H4 (cell line): ENCODE data around the gene UBE2E2. TPM values are rescaled to one million over a fixed set of nuclear protein-coding genes. Genes with fewer than 3 reads are reported as not detected.

Source experiments
- DNase-seq: peaks from one replicate; pipeline ENCODE4 v3.0.0-alpha.2; 2015; ENCODE audit warnings: low spot score
- total RNA-seq: library from RNA; depleted of rRNA; stranded (reverse); fragments of >200 nt; shearing (Covaris generic); gene quantifications from 2 replicates; pipeline ENCODE4 v1.2.3, GENCODE V29; 2014

Gene UBE2E2
- total RNA-seq, 1 experiment from 2014 or later: 42.5 TPM

DNA sequence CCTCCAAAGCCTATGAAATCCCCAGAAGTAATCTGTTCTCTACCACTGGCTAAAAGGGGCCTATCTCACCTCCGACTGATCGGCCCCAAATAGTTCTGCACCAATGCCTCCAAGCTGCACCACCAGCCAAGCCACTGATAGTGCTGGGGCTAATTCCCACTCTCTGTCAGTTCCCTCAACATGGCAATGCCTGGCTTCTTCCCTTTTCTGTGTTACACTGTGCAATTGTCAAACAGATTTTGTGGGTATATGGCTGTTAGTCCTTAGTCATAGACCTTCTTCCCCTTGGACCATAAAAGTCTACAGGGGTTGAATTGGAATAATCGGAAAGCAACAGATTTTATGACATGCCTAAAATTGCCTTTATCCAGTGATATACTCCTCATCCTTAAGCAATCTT, 9.3 kb upstream of the UBE2E2 start:
- no peak for DNase-seq

DNA sequence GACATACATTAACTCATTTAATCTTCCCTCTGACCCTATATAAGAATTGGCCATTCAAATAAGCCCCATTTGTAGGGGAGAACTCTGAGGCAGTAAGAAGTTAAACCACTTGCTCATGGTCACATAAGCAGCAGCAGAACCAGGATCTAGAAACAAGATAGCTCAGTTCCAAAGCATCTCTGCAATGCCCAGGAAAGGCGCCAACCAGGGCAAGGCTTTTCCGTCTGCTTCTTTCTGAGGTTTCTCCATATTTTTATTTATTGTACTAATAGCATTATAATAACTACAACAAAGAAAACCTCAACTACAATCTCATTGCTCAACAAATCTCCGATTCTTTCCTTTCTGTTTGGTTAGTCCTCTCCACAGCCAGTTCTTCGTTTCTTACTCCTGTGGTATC, 4.3 kb upstream of the UBE2E2 start:
- no peak for DNase-seq

DNA sequence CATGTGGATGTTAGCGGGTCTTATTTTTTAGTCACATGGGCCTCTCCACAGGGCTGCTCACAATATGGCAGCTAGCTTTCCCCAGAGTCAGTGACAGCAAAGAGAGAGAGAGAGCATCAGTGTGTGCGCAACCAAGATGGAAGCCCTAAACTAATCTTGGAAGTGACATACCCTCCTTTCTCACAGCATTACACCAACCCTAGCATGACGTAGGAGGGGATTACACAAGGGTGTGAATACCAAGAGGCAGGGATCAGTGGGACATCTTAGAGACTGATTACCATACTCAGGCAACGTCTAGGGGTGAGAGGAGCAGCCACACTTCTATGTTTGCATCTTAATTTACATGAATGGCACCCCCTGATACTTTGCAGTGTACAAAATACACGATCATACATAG, 3.5 kb upstream of the UBE2E2 start:
- DNase-seq: no peak

DNA sequence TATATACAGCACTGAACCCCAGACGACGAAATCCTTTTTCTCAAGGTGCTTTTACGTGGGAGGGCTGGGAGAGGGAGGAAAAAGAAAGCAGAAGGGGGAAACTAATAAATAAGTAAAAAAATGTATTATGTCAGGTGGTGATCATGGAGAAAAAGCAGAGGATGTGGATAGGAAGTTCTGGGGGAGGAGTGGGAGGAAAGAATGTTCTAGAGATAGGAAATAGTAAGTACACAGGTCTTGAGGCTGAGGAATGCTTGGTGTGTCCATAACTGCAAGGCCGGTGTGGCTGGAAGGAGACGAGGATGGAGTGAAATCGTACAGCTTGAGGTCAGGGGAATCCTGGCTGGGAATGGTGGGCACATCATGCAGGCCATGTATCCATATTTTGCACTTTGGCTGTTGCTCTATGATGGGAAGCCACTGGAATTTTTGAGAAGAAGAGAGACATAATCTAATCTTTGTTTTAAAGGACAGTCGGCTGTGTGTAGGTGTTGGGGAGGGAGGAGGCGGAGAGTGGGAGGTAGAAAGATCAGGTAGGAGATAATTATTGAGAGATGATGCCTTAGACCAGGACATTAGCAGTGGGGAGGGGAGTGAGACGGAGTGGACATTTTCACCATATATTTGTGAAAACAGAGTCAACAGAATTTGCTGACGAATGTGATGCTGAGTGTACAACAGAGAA, 1.8 kb upstream of the UBE2E2 start:
- no peak for DNase-seq

DNA sequence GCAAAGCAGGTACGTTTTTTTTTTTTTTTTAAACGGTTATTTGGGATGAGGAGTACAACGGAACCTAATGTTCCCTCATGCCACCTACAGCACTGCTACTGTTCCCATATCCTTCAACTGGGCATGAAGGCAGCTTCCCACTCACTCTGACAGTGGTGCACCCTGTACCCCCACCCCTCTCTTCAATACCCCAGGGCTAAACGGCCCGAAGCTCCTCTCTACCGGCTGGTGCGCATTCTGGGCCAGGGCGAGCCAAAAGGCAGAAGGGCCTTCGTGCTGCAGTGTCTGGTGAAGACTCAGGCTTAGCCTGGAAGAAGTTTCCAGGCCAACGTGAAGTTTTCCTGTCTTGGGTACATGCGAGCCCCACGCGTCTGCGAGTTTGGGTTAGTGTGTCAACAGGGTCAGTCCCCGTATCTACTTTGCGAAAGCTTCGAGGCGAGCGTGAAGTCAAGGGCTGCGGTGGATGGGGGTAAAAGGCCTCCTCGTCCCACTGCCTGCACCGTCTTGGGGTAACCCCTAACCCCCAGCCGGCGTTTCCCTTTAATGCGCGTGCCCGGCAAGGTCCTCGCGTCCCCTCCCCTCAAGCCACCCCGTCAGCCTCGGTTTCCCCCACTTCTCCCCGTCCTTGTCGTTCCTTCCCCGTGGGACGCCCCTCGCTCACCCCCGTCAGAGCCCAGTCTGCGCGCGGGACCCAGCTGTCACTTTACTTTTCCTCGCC, 765 bp upstream of the UBE2E2 start:
- DNase-seq: no peak

DNA sequence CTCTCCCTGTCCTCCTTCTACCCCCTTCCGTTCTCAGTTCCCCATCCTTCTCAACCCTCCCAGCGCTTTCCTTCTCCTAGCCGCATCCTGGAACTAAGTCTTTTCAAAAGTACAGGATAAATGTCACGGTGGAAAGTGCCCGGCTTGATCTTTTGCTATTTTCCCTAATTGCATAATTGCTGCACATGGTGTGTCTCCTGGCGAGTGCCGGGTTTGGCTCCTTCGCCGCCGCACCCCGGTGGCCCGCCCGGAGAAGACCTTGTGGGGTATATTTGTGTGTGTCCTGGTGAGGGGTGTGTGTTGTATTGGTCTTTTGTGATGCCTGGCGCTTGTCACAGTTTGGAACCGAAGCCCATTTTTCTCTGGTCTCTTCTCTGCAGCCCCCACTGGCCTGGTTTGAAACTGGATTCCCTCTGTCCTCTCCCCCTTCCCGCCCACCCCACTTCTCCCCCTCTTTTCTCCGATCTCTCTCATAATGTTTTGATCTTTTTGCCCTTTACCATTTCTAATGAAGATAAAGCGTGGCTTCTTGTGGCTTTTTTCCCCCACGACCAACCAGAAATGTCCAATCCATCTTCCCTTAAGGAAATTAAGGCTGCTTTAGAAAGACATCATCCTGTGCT, 692 bp downstream of the UBE2E2 start:
- no peak for DNase-seq

DNA sequence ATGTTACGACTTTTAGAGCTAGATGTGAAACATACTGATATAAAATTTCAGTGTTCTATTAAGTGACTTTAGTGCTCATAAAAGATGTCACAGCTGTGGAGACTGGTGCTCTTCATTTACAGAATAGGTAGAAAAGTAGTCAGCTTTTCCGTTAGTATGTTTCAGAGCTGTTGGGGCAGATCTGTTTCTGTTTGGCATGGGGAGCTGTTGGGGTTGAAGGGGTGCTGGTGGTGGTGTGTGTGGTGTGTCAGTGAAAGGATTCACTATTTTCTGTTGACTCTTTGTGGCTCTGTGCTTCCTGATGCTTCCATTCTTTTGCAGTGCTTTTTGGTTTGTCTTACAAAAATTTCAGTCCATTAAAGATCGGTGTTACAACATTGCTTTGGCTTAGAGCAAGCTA, 3.2 kb downstream of the UBE2E2 start:
- DNase-seq: no peak

DNA sequence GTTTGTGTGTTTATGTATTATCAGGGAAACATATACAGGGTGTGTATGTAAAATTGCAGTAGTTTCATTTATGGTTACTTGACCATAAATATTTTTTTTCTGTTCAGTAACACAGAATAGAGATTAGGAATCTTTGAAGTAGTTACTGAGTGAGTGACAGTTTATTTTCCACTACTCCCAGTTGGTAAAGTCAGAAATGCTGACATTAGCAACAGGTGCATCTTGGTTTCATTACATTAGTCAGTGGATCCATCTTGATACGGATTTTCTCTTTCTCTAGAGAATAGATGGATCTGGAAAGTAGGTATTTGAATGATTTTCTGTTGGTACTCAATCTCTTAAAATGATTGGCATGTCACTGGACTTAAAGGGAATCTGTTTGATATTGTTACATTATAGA, 6.0 kb downstream of the UBE2E2 start:
- no peak for DNase-seq

DNA sequence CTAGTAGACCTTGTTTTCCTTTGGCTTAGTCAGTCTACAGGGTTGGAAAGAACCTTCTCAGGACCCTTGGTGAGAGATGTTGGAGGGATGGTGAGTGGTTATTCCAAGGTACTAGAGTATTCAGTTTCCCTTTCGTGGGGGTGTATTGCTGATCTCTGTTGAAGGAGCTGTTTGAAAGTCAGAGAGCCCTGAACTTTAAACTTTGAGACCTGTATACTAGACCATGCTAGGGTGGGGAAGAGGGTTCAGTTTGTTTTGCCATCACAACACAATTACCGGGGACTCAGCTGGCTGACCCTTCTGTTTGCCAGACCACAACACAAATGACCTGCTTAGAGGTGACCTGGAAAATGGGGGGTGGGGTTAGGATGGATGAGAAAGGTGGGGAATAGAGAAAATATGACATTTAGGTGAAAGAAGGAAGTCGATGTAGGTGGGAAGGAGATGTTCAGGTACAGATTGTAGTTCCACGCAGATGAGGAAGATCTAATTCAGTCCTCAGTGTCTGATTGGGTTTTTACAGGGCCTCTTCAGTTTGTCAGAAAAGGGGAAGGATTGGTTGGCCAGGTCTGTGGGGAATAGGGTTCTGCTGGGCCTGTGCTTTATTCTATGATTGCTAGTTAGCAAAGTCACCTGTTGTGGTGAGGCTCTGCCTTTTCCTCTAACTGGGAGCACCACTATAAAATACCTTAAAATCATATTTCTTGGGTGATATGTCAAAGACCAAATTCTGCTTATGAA, 6.8 kb downstream of the UBE2E2 start:
- DNase-seq: no peak

DNA sequence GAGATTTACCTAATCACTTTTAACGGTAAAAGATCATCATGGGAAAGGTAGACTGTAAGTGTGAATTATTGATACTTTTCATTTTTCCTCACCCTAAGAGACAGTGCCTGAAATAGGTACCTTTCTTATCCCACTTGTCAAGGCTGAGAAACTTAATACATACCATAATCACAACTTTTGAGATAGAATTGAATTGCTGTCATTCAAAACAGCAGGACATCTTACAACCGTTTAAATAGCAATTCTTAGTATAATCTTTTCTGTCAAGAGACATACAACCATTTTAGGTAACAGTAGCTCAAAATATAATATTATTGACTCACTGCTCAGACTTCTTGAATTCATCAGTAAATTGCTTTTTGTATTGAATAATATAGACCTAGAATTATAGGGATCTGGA, 10.7 kb downstream of the UBE2E2 start:
- DNase-seq: no peak

DNA sequence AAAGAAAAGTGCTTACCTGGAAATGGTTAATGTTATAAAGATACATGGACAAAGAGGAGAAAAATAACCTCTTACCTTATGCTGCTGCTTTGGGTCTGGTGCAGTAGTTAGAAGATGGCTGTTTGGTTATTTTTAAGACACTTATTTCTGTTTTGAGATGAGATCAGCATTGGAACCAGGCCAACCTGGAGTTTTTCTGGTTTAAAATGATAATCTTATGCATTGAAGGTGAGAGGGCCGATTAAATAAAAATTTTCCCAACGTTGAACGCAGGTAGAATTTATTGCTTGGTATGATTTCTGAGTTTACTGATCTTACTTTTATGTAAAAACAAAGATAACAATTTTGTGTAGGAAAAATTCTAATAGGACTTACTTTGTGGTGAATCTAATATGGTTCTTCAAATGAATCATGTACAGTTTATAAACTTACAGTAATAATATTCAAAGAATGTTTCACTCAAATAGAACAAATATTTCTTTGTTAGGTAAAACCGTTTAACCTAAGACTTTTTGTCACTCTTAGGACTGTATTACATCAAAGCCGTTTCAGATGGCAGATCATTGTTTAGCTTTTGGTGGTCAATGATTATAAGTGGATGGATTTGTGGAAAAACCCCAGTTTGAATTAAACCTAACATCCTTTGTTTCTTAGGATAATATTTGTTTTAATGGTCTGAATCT, 14.9 kb downstream of the UBE2E2 start:
- DNase-seq: no peak

DNA sequence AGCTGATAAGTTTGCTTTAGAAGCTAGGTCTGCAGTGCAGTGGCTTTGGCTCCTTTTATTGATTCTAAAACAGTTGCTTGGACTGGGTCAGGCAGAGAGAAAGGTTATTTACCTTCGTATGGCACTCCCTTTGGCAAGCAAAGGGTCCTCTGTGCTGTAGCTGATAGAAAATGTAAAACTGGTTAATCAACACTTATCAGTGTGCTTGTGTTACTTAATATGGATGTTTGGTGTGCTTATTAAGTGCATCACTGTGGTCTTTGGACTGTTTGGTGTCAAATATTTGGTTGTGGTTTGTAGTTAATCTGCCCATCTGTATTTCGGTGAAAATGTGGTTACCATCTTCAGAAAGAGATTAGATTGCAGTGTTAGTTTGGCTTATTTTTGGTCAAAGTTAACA, 16.0 kb downstream of the UBE2E2 start:
- DNase-seq: no peak

DNA sequence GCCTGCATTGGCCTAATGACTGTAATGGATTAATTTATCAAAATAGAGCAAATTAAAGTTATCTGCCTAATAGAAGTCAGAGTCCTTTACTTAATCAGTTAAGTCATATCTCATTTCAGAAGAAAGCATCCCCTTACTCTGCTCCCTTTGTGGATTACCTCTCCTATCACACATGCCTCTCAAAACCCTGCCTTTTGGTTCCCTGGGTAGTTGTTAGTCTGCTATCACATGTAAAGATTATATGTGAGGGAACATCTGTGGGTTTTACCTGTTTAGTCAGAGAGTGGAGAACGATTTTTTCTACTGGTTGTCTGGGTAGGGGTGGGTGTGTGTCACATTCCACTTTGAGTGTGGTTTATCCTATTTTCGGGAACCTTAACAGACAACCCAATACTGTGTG, 16.4 kb downstream of the UBE2E2 start:
- no peak for DNase-seq

DNA sequence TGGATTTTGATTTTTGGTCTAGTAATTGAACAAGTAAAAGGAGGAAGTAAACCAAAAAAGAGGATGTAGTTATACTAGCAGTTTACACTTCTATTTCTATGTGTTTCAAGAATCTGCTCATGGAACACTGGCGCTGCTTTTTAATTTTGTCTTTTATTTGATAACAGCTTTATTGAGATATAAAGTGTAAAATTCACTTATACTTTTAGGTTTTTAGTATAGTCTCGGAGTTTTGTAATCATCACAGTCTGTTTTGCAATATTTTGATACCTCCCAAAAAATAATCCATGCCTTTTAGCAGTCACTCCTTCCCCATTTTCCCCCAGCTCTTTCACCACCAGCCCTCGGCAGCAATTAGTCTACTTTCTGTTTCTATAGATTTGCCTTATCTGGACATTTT, 18.0 kb downstream of the UBE2E2 start:
- DNase-seq: no peak

DNA sequence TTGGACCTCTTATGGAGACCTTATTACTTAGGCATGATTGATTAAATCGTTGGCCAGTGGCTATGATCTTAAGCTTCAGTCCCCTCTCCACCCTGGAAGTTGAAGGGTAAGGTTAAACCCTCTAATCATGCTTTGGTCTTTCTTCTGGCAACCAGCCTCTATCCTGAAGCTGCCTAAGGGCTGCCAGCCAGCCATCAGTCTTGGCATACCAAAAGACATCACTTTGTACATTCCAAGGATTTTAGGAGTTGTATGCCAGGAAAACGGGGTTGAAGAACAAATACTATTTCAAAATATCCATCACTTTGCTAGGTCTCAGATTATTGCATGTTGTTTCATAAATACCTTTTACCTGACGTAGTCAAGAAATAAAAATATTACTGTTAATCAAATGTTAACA, 28.9 kb downstream of the UBE2E2 start:
- DNase-seq: no peak

DNA sequence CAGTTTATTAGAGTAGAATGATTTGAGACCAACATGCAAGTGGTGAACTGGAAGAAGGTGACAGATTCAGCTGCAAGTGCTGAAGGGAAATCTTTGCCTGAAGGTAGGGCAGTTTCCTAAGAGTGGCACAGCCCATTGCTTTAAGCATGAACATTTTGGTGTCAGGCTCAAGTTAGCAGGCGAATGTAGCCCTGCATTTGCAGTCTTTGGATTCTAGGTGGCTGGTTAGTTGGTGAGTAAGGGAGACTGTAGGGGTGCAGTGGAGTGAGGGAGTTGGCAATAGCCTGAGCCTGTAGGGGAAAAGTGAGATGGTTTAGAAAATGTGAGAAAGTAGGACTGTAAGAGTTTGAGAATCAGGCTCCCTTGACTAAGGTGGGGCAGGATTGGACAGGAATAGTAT, 29.7 kb downstream of the UBE2E2 start:
- DNase-seq: no peak

DNA sequence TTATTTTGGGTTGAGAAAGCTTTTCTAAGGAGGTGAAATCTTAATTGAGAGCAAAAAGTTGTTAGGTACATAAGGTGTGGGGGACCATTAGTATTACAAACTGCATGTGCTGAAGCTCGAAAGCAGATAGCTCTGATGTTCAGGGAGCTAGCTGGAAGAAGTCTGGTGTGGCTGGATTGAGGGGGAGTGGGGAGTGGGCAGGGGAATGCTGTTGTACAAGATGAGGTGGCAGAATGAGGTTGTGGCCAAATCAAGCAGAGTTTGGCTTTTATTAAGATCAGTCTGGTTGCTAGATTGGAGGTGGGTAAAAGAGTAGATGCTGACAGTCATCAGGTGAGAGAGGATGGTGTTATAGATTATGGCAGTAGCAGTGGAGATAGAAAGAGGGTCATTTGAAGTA, 32.1 kb downstream of the UBE2E2 start:
- DNase-seq: no peak

DNA sequence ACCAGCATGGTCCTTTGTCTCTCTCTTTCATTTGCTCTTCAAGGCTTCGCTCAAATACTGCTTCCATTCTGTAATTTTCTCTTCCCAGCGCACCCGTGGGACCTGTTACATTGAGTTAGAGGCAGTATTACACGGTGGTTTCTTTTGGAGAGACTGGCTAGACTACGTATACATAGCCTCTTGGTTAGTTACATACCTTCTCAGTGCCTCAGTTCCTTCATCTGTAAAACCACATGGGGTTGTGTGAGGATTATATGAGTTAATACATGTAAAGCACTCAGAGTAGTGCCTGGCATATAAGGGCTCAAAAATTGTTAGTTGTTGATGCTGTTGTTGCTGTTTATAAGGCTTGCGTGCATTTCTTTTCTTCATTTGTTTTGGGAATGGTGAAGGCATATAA, 33.8 kb downstream of the UBE2E2 start:
- DNase-seq: no peak

DNA sequence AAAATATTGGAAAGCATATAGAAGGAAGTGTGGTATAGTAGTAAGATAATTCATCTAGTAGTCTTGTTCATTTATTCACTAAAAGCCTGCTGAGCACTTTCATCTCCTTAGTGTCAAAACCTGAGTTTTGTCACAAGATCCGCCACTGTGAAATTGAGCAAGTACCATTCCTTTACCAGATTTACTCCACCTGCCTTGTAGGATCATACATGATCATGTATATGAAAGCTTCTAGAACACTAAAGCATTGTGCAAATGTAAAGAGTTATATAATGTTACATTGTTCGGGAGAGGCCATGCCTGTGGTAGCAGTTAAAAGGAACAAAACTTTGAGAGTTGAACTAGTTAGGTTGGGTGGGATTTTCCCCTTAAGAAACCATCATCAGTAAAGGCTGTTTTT, 35.0 kb downstream of the UBE2E2 start:
- DNase-seq: no peak

DNA sequence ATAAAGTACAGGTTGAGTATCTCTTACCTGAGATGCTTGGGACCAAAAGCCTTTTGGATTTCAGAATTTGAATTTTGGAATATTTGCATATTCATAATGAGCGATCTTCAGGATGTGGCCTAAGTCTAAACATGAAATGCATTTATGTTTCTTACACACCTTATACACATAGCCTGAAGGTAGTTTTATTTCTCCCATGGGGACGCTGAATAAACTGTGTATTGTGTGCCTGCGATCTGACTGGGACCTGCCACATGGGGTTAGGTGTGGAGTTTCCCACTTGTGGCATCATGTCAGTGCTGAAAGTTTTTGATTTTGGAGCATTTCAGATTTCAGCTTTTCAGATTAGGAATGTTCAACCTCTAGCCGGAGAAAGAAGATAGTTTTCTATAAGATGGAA, 35.5 kb downstream of the UBE2E2 start:
- no peak for DNase-seq

DNA sequence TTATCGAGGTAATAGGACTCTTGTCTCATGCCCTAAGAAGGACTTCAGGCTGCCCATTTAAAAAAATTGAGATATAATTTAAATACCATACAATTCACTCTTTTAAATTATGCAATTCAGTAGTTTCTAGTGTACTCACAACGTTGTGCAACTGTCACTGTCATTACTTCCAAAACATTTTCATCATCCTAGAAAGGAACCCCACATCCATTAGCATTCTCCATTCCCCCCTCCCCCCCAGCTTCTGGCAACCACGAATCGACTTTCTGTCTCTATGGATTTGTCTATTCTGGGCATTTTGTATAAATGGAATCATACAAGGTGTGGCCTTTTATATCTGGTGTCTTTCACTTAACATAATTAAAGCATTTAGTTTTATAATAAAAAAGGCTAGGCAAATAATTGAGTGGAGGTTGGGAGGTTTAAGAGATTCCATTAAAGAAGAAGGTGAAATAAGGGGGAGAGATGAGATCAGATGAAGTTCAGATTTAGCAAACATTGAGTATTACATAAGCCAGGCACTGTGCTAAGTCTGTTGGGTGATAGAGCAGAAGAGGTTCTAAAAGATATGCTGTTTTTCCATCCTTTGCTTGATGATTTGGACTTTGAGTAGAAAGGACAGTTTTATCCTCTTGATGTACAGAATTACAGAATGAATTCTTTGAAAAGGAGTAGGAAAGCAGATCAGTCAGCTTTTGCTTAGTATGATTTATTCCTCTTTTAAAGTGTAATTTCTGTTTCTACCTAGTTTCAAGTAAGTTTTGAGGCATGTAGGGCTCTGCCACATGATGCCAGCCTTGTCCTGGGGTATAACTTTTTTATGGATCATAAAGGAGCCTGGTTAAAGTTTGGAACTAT, 36.3 kb downstream of the UBE2E2 start:
- DNase-seq: no peak
